HT-29 (cell line): ENCODE results near the gene CREB5. TPM values are rescaled to one million over a fixed set of nuclear protein-coding genes. Genes with fewer than 3 reads are reported as not detected.

Experiments used
- DNase-seq: peaks from one replicate; pipeline ENCODE4 v3.0.0-alpha.2; 2015; ENCODE audit warnings: low spot score
- total RNA-seq: library from RNA; depleted of rRNA; stranded (reverse); fragments of >200 nt; shearing (Covaris generic); gene quantifications from 2 replicates; pipeline ENCODE4 v1.2.3, GENCODE V29; 2014

CREB5 gene
- total RNA-seq, 1 experiment from 2014 or later: 0.28 TPM

DNA sequence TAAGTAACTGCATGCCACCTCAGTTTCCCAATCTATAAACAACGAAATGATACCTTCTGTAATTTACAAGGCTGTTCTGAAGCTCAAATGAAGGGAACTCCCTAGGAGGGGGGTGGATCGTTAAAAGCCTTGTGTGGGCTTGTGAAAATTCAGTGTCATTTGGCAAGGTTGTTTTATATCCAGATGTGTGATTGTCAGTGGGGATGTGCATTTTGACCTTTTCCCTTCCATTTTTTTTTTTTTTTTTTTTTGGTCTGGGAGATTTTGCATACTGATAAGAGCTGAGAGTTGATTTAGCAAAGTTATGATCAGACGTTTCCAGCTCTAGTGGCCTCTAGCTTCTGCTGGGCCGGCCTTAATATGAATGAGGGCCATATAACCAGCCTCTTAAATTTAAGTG lies 22.8 kb downstream of the CREB5 start:
- DNase-seq: no peak

- no peak for DNase-seq
These were observed 23.5 kb downstream of the CREB5 start for GRCh38 chr7:28435732-28436378.

DNA sequence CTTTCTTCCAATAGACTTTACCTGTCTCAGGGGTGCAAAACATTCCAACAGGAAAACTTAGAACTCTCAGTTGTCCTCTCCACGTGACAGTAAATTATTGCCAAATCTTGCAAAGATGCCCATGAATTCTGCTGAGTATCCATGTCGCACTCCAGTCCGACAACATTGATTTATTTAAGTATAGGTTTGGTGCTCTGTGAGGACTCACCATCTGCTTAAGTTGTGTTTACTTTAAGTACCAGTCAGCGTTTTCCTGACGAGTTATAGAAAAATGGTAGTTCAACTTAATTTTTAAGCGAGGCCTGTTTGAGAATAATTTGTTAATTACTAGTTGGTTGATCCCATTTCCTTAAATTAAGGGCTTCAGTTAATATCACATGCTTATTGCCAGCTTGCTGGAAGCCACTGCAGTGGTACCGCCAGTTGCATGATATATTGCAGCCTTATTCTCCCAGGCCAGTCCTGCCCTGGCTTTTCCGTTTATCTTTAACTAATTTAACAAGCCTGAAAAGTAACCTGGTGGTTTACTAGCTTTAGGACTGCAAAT lies 27.8 kb downstream of the CREB5 start:
- no peak for DNase-seq

DNA sequence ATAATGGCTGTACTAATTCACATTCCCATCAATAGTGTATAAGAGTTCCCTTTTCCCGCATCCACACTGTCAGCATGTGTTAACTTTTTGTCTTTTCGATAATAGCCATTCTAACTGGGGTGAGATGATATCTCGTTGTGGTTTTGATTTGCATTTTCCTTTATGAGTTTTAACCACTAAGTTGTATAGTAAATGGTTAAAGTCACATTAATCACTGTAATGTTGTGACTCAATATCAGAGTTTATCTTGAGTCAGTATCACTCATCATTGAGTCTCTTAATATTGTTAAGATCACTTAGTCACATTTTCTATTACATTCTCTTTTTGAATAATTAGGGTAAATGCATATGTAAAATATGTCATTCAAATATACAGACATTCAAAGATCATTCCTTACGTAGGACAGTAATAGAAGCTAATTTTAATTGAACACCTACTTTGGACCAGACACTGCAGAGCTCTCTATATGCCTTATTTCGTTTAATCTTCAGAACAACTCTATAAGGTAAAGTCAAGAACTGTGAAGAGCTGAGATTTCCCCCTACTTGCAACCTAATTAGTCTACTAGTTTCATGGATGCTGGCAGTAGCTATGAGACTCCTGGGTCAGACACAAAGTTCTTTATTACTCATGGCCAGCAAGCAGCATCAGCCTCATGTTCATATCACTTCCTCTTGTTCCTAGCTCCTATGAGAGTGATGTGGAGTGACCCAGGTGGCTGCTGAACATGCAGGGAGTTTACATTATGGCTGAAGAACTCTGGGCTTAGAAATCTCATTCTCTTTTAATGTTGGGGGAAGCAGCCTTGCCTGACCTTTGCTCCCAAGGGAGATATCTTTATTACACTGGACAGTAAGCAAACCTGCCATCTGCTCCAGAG lies 30.5 kb downstream of the CREB5 start:
- DNase-seq: no peak

- no peak for DNase-seq
These were observed 33.8 kb downstream of the CREB5 start for GRCh38 chr7:28446131-28446530.

DNA sequence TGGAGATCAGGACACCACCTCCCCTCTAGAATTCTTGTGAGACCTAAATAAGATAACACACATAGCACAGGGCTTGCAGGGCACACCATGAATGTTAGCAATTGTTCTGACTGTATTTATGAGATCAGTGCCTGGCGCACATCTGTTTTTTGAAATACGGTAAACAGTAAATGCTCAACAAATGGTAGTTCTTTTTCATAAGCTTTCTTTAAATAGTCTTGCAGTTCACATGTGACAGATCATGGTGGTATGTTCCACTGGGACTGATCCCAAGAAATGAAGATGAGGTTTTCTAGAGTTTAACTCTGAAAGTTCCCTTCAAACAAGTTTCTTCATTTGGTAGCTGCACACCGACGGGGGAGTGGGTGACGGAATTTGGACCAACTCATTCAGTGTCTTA lies 34.8 kb downstream of the CREB5 start:
- no peak for DNase-seq

DNA sequence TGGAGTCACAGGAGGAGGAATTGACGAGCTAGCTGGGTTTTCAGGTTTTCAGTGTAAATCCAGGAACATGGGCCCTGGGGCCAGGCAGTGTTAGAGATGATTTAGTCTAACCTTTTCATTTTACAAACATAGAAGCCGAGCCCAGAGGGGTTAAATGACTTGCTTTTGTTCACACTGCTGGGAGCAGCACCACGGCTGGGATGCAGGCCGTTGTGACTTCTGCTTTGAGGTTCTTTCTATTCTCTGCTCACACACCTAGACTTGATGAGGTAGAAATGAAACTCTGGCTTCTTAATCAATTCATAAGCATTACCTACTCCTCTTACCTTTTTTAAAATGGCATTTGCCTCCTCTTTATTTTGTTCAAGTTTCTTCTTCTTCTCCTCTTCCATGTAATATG lies 36.4 kb downstream of the CREB5 start:
- DNase-seq: no peak

GRCh38 chr7:28452681-28453080 lies 40.4 kb downstream of the CREB5 start:
- DNase-seq: no peak

GRCh38 chr7:28455486-28455885 lies 43.2 kb downstream of the CREB5 start:
- no peak for DNase-seq

DNA sequence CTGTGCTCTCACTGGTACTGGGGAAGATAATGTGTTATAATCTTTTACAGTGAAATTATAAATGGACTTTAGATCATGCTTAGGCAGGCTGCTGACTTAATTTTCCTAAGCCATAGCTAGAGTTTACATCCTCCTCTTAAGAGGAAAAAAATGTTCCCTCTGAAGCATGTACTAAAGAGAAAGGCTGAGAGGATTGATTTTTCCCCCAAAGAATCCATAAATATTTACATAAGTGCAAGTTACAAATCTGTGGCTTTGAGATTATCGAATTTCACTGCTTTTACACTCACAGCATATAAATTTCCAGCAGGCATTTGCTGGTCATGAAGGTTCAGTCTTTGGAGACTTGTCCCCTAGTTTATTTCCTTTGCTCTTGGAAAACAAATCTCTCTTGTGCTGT lies 43.7 kb downstream of the CREB5 start:
- DNase-seq: no peak

GRCh38 chr7:28458732-28459131 lies 46.4 kb downstream of the CREB5 start:
- DNase-seq: peak; percentile 14

DNA sequence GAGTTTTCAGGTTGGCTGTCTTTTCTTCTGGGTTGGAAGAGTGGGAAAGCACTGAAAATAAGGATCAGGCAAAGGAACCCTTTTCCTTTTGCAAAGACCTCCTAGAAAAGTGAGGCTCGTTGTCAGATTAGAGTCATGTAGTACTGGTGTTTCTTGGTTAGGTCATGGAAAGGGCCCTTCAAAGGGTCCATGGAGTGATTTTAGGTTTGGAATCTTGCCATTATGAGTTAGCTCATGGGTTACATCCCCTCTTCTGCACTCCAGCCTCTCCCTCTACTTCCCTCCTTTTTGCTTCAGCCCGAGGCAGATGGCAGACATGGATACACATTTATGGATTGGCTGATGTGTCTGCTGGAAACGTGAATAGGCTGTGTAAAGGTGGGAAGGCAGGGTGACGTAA lies 47.0 kb downstream of the CREB5 start:
- no peak for DNase-seq

GRCh38 chr7:28465697-28466096 lies 53.4 kb downstream of the CREB5 start:
- DNase-seq: no peak

GRCh38 chr7:28466341-28466740 lies 54.0 kb downstream of the CREB5 start:
- no peak for DNase-seq

- no peak for DNase-seq
These were observed 54.6 kb downstream of the CREB5 start for GRCh38 chr7:28466885-28467284.

- DNase-seq: no peak
These were observed 57.2 kb downstream of the CREB5 start for GRCh38 chr7:28469562-28469961.

GRCh38 chr7:28470344-28470743 lies 58.0 kb downstream of the CREB5 start:
- DNase-seq: no peak

GRCh38 chr7:28472332-28472731 lies 60.0 kb downstream of the CREB5 start:
- DNase-seq: no peak

- no peak for DNase-seq
These were observed 61.4 kb downstream of the CREB5 start for GRCh38 chr7:28473571-28474281.

GRCh38 chr7:28474282-28474638 lies 61.9 kb downstream of the CREB5 start:
- DNase-seq: no peak

GRCh38 chr7:28474640-28475039 lies 62.3 kb downstream of the CREB5 start:
- DNase-seq: no peak

DNA sequence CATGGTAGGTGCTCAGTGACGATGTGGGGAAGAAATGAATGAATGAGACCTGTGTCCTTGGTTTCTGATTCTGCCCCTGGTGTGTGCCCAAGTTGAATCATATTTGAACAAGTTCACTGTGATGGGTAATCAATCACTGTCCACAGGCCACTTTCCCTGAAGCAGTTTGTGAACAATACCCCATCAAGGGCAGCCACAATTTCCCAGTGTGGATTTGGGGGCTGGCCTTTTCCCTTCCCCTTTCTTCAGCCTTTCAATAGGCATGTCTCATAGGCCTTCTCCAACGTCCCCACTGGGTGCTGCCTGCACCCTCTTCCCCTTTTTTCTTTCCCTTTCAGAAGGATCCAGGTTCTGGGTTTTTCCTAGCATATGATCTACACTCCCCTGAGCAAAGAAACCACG lies 64.7 kb downstream of the CREB5 start:
- no peak for DNase-seq
